MCF 10A (cell line): ENCODE data around the gene DOCK9. TPM values are rescaled to one million over a fixed set of nuclear protein-coding genes. Genes with fewer than 3 reads are reported as not detected.
"Not testable (repeated sequence)": the region's sequence is repeated elsewhere in the genome, so short reads cannot be mapped to it uniquely, and the experiment has no call there.

Experiments
- BruUV-seq: library from RNA; stranded (reverse); fragments of 400-500 nt; replicated peaks from 2 replicates; lab custom pipeline; 2021; lab: Mats Ljungman, UMichigan
- CTCF ChIA-PET: fragments of 300-600 bp; sonication (Branson Sonifier 250); formaldehyde crosslinking; extraction: SDS; loops from one replicate; lab custom pipeline; 2021; ENCODE audit warnings: antibody characterized with exemption, inconsistent platforms; lab: Yijun Ruan, JAX
- POLR2A ChIA-PET: fragments of 300-600, 350-650 bp; sonication (Branson Sonifier 250); formaldehyde crosslinking; extraction: SDS; loops from one replicate; lab custom pipeline; 2020; ENCODE audit warnings: antibody characterized with exemption, inconsistent platforms; lab: Yijun Ruan, JAX
- DNase-seq: peaks from one replicate; pipeline ENCODE4 v3.0.0-alpha.2; 2018; ENCODE audit not compliant: unreplicated experiment
- H3K27ac Mint-ChIP-seq: one replicate; pipeline ENCODE4 v1.8.0; 2022; ENCODE audit warnings: mild to moderate bottlenecking, low read depth, mixed read lengths; ENCODE audit not compliant: unreplicated experiment
- H3K27me3 Mint-ChIP-seq: one replicate; pipeline ENCODE4 v1.8.0; 2022; ENCODE audit warnings: mixed read lengths; ENCODE audit not compliant: insufficient read depth, unreplicated experiment
- H3K36me3 Mint-ChIP-seq: one replicate; pipeline ENCODE4 v1.8.0; 2022; ENCODE audit warnings: mild to moderate bottlenecking, moderate library complexity, mixed read lengths; ENCODE audit not compliant: insufficient read depth, unreplicated experiment
- H3K4me1 Mint-ChIP-seq: one replicate; pipeline ENCODE4 v1.8.0; 2022; ENCODE audit warnings: mixed read lengths; ENCODE audit not compliant: insufficient read depth, unreplicated experiment
- H3K4me3 Mint-ChIP-seq: one replicate; pipeline ENCODE4 v1.8.0; 2022; ENCODE audit warnings: mild to moderate bottlenecking, moderate library complexity, mixed read lengths; ENCODE audit not compliant: unreplicated experiment
- H3K9me3 Mint-ChIP-seq: one replicate; pipeline ENCODE4 v1.8.0; 2022; ENCODE audit warnings: mixed read lengths; ENCODE audit not compliant: unreplicated experiment
- intact Hi-C: fragments of 100-400 bp; cut with micrococcal nuclease; formaldehyde crosslinking; loops from 2 replicates; pipeline ENCODE4 v1.14.1; 2022
- total RNA-seq: library from RNA; stranded (reverse); gene quantifications from 2 replicates; pipeline ENCODE4 v1.2.3, GENCODE V29; 2022
- TF ChIP-seq, protein P1 (sequence below): fragments of 200-600 bp; IDR thresholded peaks from one replicate; pipeline ENCODE4 v1.8.0; 2022; ENCODE audit warnings: antibody characterized with exemption, mild to moderate bottlenecking; ENCODE audit not compliant: unreplicated experiment

DOCK9 gene
- total RNA-seq, 1 experiment from 2014 or later: 77.0 TPM

DNA sequence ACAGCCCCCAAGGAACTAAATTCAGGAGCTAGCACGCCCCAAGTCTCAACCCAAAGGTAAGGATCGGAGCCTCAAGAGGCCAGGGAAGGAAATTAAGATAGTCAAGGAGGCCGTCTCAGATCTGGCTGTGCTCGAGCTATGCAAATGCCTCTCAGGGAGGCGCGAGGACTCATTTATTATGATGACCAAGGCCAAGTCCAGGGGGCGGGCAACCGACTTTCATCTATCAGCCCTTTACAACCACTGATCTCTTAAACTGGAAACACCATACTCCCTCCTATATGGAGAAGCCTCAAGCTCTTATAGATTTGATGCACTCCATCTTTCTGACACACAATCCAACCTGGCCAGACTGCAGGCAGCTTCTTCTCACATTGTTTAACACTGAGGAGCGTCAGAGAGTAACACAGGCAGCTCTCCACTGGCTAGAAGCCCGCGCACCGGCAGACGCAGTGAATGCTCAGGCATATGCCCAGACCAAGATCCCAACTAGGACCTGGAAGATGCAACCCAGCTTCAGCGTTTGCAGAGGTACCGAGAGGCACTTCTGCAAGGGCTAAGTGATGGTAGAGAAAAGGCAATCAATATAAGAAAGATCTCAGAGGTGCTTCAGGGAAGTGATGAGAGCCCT is 215.8 kb downstream of the DOCK9 start:
- Mint-ChIP-seq H3K9me3 (peaks cover 9% of the 10 kb centered on the region), H3K36me3 (no peaks in the 10 kb centered on the region), H3K4me3 (peak overlapping the region; percentile 15), H3K27me3 (no peaks in the 10 kb centered on the region), H3K27ac (peak overlapping the region; percentile 50), H3K4me1 (peaks cover 12% of the 10 kb centered on the region)
- no TSS peak for BruUV-seq
- TF ChIP-seq, protein P1, sequence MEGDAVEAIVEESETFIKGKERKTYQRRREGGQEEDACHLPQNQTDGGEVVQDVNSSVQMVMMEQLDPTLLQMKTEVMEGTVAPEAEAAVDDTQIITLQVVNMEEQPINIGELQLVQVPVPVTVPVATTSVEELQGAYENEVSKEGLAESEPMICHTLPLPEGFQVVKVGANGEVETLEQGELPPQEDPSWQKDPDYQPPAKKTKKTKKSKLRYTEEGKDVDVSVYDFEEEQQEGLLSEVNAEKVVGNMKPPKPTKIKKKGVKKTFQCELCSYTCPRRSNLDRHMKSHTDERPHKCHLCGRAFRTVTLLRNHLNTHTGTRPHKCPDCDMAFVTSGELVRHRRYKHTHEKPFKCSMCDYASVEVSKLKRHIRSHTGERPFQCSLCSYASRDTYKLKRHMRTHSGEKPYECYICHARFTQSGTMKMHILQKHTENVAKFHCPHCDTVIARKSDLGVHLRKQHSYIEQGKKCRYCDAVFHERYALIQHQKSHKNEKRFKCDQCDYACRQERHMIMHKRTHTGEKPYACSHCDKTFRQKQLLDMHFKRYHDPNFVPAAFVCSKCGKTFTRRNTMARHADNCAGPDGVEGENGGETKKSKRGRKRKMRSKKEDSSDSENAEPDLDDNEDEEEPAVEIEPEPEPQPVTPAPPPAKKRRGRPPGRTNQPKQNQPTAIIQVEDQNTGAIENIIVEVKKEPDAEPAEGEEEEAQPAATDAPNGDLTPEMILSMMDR: no peak
- no peak for DNase-seq
- POLR2A ChIA-PET: interaction anchor here (1.2 kb wide), 1 partner anchor 15 kb away, joined by 3 read pairs; no protein-coding TSS in a partner anchor
- intact Hi-C loops: no loop called here
- CTCF ChIA-PET: interaction anchor here (0.6 to 1.1 kb wide), 3 partner anchors 11 to 108 kb away, joined by 3 to 4 read pairs (median 3); no protein-coding TSS in a partner anchor

DNA sequence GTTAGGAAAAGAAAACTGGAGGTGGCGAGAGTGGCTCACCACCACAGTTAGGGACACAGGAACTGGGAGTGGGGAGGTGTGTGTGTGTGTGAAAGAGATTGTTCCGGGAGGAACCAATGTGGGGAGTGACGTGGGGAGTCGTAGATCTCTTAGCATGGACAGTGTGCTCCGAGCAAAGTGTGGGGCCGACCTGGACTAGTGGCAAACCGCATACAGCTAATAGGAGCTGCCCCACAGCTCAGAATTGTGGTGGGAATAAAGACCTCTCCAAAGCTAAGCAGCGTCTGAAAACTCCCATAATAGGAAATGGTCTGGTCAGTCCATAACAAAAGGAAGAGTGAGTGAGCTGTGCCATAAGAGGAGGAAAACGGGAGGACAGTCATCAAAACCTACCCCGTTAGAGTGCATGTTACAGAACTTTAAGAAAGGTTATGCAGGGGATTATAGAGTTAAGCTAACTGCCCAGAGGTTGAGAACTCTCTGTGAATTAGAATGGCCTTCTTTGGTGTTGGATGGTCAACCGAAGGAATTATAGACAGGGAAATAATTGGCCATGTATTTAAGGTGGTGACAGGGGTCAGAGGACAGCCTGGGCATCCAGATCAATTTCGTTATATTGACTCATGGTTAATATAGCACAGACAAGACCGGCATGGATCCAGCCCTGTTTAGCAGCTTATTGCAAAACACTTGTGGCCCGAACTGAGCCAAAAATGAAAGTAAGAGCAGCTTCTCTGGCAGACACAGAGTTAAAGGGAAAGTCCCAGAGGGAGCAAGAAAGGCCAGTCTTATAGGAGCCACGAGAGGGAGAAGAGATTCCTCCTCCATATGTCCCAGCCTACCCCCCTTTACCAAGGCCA is 216.5 kb downstream of the DOCK9 start:
- POLR2A ChIA-PET: interaction anchor here (1.2 kb wide), 1 partner anchor 14 kb away, joined by 3 read pairs; no protein-coding TSS in a partner anchor
- Mint-ChIP-seq H3K4me3 (peak overlapping the region; percentile 15), H3K36me3 (no peaks in the 10 kb centered on the region), H3K27me3 (no peaks in the 10 kb centered on the region), H3K9me3 (peaks cover 9% of the 10 kb centered on the region), H3K4me1 (peaks cover 12% of the 10 kb centered on the region), H3K27ac (peak overlapping the region; percentile 50)
- peak; percentile 65 for DNase-seq
- BruUV-seq: no TSS peak
- intact Hi-C loops: no loop called here
- CTCF ChIA-PET: interaction anchor here (0.6 to 1.1 kb wide), 3 partner anchors 11 to 107 kb away, joined by 3 to 4 read pairs (median 3); no protein-coding TSS in a partner anchor
- TF ChIP-seq, protein P1: no peak

DNA sequence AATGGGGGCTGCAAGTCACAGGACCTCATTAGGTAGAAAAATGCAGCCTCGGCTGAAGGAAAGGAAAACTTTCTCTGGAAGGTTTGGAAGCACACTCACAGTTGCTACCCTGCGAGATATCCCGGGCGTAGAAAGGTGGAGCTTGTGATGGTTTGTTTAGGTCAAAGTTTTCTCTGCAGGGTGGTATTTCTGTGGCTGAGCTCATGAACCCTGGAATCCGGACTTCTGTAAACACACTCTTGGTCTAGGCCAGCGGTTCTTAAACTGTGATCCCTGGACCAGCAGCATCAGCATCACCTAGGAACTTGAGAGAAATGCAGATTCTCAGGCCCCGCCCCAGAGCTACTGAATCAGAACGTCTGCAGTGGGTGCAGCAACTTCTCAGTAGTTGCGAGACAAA is 222.1 kb downstream of the DOCK9 start:
- BruUV-seq: no TSS peak
- DNase-seq: no peak
- H3K4me1 Mint-ChIP-seq: peaks cover under 1% of the 10 kb centered on the region
- H3K27ac Mint-ChIP-seq: no peak overlapping the region
- ChIA-PET CTCF (no interaction called here), POLR2A (no interaction called here)
- H3K36me3 Mint-ChIP-seq: no peaks in the 10 kb centered on the region
- no peaks in the 10 kb centered on the region for H3K27me3 Mint-ChIP-seq
- H3K9me3 Mint-ChIP-seq: peaks cover 15% of the 10 kb centered on the region
- TF ChIP-seq, protein P1: no peak
- no peak overlapping the region for H3K4me3 Mint-ChIP-seq
- intact Hi-C loops: no loop called here

DNA sequence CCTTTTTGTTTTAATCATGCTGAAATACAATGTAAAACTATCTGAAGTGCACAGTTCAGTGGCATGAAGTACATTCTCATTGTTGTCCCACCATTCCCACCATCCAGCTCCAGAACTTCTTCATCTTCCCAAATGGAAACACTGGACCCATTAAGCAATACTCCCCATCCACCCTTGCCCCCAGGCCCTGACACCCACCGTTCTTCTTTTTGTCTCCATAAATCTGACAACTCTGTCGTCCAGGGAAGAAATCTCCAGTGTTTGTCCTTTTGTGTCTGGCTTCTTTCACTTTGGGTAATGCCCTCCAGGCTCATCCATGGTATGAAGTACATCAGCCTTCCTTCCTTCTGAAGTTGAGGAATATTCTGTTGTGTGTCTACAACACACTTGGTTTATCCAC is 222.7 kb downstream of the DOCK9 start:
- no peak overlapping the region for H3K4me3 Mint-ChIP-seq
- TF ChIP-seq, protein P1: no peak
- no TSS peak for BruUV-seq
- CTCF ChIA-PET: no interaction called here
- no peaks in the 10 kb centered on the region for H3K4me1 Mint-ChIP-seq
- POLR2A ChIA-PET: no interaction called here
- intact Hi-C loops: no loop called here
- no peak for DNase-seq
- no peak overlapping the region for H3K27ac Mint-ChIP-seq
- H3K36me3 Mint-ChIP-seq: no peaks in the 10 kb centered on the region
- H3K9me3 Mint-ChIP-seq: peaks cover 9% of the 10 kb centered on the region
- H3K27me3 Mint-ChIP-seq: no peaks in the 10 kb centered on the region

GRCh38 chr13:98754468-98754867 is 223.4 kb downstream of the DOCK9 start:
- POLR2A ChIA-PET, DNase-seq, H3K27ac Mint-ChIP-seq, H3K27me3 Mint-ChIP-seq, H3K9me3 Mint-ChIP-seq, intact Hi-C loops, CTCF ChIA-PET, BruUV-seq, H3K4me3 Mint-ChIP-seq, H3K4me1 Mint-ChIP-seq, H3K36me3 Mint-ChIP-seq: not testable (repeated sequence)
